Tibial artery (tissue), 4 donors: Measurements from ENCODE around the gene MOCOS.

Source experiments
- DNase-seq, 2 donors: peaks; one replicate each; pipeline ENCODE4 v3.0.0-alpha.2; 2019
- H3K27ac ChIP-seq, 2 donors: fragments of 200-600 bp; sonication (generic) in 1 of 2; 1 replicate in 1 of 2; 2 replicates in 1 of 2; pipeline ENCODE4 v1.5.1; 2018 to 2019; ENCODE audit warnings: mild to moderate bottlenecking in 1 of 2
- H3K27me3 ChIP-seq, 2 donors: fragments of 200-600 bp; sonication (generic) in 1 of 2; one replicate each; pipeline versions ENCODE4 v1.5.1 to v1.6.0; 2016 to 2019
- H3K36me3 ChIP-seq, 3 donors: fragments of 200-600 bp; sonication (generic) in 2 of 3; one replicate each; pipeline ENCODE4 v1.5.1; 2016 to 2019; ENCODE audit warnings: mild to moderate bottlenecking in 2 of 3
- H3K4me1 ChIP-seq, 4 donors: fragments of 200-600 bp; sonication (generic) in 2 of 4; 1 replicate in 3 of 4; 2 replicates in 1 of 4; pipeline ENCODE4 v1.5.1; 2016 to 2019
- H3K4me3 ChIP-seq, 2 donors: fragments of 200-600 bp; sonication (generic) in 1 of 2; 1 replicate in 1 of 2; 2 replicates in 1 of 2; pipeline ENCODE4 v1.5.1; 2018 to 2019; ENCODE audit warnings: mild to moderate bottlenecking in 2 of 2
- H3K9me3 ChIP-seq, 3 donors: fragments of 200-600 bp; sonication (generic) in 1 of 3; one replicate each; pipeline ENCODE4 v1.5.1; 2016 to 2019
- intact Hi-C: fragments of 100-400 bp; cut with DNase I; formaldehyde crosslinking; loops from one replicate; pipeline ENCODE4 v1.15.0; 2023; ENCODE audit warnings: low total_unique reads
- TF ChIP-seq, protein P1 (sequence below), 2 experiments: fragments of 200-600 bp in 1 of 2; fragments of 450-650 bp in 1 of 2; IDR thresholded peaks; one replicate each; pipeline ENCODE4 v1.5.1; 2017 to 2019; ENCODE audit warnings: antibody characterized with exemption in 2 of 2, mild to moderate bottlenecking in 1 of 2, moderate library complexity in 1 of 2

The MOCOS gene

DNA sequence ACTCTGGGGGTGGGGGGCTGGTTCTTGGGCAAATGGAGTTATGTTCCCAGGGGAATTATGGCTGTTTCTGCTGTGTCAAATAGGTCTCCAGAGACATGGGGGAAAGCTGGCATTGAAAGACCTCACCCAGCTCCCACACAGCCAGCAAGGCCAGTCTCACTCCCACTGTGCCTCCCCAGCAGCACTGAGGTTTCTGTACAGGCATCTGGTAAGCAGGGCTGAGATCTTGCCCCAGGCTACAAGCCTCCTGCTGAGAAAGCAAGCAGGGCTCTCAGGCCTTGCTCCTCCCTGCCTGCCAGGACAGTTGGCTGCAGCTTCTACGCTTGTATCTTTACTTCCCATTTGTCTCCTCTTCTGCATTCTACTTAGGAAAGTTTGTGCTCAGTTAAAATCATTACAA is 59.7 kb downstream of the MOCOS start:
- Histone ChIP-seq H3K9me3 (peaks cover 0 to 8% (median 0%) of the 10 kb centered on the region in 3 donors), H3K27me3 (no peaks in the 10 kb centered on the region), H3K27ac (no peak overlapping the region), H3K4me3 (no peak overlapping the region), H3K4me1 (no peaks in the 10 kb centered on the region), H3K36me3 (peaks cover 0 to 20% (median 0%) of the 10 kb centered on the region in 3 donors)
- DNase-seq, result no peak
- intact Hi-C loops, result no loop called here
- TF ChIP-seq, protein P1, sequence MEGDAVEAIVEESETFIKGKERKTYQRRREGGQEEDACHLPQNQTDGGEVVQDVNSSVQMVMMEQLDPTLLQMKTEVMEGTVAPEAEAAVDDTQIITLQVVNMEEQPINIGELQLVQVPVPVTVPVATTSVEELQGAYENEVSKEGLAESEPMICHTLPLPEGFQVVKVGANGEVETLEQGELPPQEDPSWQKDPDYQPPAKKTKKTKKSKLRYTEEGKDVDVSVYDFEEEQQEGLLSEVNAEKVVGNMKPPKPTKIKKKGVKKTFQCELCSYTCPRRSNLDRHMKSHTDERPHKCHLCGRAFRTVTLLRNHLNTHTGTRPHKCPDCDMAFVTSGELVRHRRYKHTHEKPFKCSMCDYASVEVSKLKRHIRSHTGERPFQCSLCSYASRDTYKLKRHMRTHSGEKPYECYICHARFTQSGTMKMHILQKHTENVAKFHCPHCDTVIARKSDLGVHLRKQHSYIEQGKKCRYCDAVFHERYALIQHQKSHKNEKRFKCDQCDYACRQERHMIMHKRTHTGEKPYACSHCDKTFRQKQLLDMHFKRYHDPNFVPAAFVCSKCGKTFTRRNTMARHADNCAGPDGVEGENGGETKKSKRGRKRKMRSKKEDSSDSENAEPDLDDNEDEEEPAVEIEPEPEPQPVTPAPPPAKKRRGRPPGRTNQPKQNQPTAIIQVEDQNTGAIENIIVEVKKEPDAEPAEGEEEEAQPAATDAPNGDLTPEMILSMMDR (IDR thresholded peaks at IDR 0.05), result no peak

GRCh38 chr18:36249392-36249791 is 62.1 kb downstream of the MOCOS start:
- H3K36me3 ChIP-seq, result peaks cover 0 to 20% (median 0%) of the 10 kb centered on the region in 3 donors
- intact Hi-C loops, result no loop called here
- no peak for DNase-seq

GRCh38 chr18:36250827-36251226 is 63.5 kb downstream of the MOCOS start:
- Histone ChIP-seq H3K27ac (no peak overlapping the region), H3K36me3 (peaks cover 0 to 20% (median 0%) of the 10 kb centered on the region in 3 donors), H3K4me3 (no peak overlapping the region), H3K9me3 (peaks cover 0 to 8% (median 0%) of the 10 kb centered on the region in 3 donors), H3K27me3 (no peaks in the 10 kb centered on the region), H3K4me1 (no peaks in the 10 kb centered on the region)
- TF ChIP-seq, protein P1 (IDR thresholded peaks at IDR 0.05), result no peak
- intact Hi-C loops, result no loop called here
- DNase-seq, result no peak

More at GRCh38 chr18:36249392-36249791, 62.1 kb downstream of the MOCOS start:
- Histone ChIP-seq H3K27ac (no peak overlapping the region), H3K4me3 (no peak overlapping the region), H3K9me3 (peaks cover 0 to 8% (median 0%) of the 10 kb centered on the region in 3 donors), H3K27me3 (no peaks in the 10 kb centered on the region), H3K4me1 (no peaks in the 10 kb centered on the region)
- TF ChIP-seq, protein P1 (IDR thresholded peaks at IDR 0.05), result no peak

GRCh38 chr18:36255072-36255698 is 67.9 kb downstream of the MOCOS start:
- H3K36me3 ChIP-seq, result peaks cover 0 to 18% (median 0%) of the 10 kb centered on the region in 3 donors

GRCh38 chr18:36256094-36256493 is 68.8 kb downstream of the MOCOS start:
- TF ChIP-seq, protein P1 (IDR thresholded peaks at IDR 0.05), result no peak
- intact Hi-C loops, result no loop called here
- Histone ChIP-seq H3K4me1 (no peaks in the 10 kb centered on the region), H3K36me3 (peaks cover 0 to 17% (median 0%) of the 10 kb centered on the region in 3 donors), H3K9me3 (no peaks in the 10 kb centered on the region), H3K27me3 (no peaks in the 10 kb centered on the region), H3K4me3 (no peak overlapping the region), H3K27ac (no peak overlapping the region)
- DNase-seq, result no peak

More at GRCh38 chr18:36255072-36255698, 67.9 kb downstream of the MOCOS start:
- TF ChIP-seq, protein P1 (IDR thresholded peaks at IDR 0.05), result no peak
- Histone ChIP-seq H3K9me3 (no peaks in the 10 kb centered on the region), H3K27me3 (no peaks in the 10 kb centered on the region), H3K4me1 (no peaks in the 10 kb centered on the region), H3K4me3 (no peak overlapping the region), H3K27ac (no peak overlapping the region)
- DNase-seq, result no peak
- intact Hi-C loops, result no loop called here
